PC-9 (cell line): Measurements from ENCODE around the gene HOXB3.

Experiments used
- CTCF ChIP-seq: fragments of 200-600 bp; sonication (generic); conservative IDR thresholded peaks from 2 replicates; pipeline ENCODE4 v1.6.1; 2017; ENCODE audit warnings: mixed run types, antibody characterized with exemption, mild to moderate bottlenecking, moderate library complexity
- EZH2 ChIP-seq: fragments of 200-600 bp; sonication (generic); IDR thresholded peaks from 2 replicates; pipeline ENCODE4 v1.8.0; 2017; ENCODE audit warnings: antibody characterized with exemption, low read depth

- no peak for TF ChIP-seq CTCF
- no peak for TF ChIP-seq EZH2
Observed at GRCh38 chr17:48515925-48516900, 73.8 kb downstream of the HOXB3 start.
